ENCODE results near the gene DEFB112.
A peak's percentile ranks its signal among the peaks of the same experiment; 100 is the strongest.

Gene DEFB112, protein sequence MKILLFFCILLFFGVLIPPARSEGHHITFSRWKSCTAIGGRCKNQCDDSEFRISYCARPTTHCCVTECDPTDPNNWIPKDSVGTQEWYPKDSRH

DNA sequence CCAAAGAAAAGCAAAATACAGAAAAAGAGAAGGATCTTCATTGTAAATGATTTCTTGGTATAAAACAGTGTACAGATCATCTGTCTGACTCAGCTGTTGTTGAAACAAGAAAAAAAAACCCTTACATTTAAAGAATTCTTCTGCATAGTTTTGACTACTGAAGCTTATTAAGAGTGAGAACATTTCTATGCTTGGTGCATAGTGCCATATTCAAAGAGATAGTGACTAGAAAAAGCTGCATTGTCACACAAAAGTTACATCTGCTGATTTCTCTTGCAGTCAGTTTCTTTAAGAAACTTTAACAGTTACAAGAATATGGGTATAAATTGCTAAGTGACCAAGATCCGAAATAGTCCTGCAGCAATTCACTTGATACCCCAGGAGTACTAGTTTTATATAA, at the start of gene DEFB112:
DEFB112 (minus strand) TSS at position 101 of the 400 bp plus-strand sequence; CDS start at position 41, 60 bp downstream.
- no peak for DNase-seq

DNA sequence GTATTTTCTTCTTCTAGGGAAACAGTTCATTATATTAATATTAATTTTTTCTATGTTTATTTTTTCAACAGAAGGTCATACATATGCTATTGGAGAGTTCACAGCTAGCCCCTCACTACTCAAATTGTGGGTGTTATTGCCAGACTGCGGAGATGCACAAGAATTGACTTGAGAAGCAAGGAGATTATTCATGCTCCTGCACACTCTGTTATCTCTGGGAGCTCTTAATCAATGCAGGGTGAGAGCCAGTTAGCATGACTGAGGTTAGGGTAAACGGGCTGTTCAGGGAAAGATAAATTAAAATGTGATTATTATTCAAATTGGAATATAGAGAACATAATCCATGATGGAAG, 48.9 kb upstream of the DEFB112 start:
- DNase-seq, result no peak

DNA sequence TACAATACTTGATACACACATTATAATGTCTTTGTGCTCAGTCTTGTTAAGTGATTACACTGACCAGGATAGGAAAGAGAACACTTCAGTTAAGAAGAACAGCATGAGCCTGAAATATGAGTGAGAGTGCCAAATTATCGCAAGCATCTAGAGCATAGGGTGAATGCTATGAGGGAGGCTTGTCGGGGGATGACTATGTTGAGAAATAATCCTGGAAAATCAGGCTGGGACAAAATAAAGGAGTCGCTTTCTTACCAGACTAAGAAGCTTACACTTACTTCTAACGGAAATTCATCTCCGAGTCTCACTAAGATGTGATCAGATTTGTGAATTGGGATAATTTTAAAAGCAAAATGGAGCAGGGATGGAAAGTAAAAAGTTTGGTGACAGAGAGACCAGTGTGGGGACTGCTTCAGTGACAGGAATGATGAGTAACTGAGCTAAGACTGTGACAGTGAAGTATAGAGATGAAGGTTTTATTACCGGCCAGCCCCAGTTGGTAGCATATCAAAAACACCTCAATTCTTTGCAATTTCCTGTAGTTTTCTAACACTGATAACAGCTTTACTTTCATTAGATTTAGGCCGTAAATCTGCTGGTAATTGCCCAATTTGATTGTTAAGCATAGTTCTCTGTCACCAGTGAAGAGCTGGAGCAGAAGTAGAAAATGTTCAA, 48.4 kb upstream of the DEFB112 start:
- no peak for DNase-seq

DNA sequence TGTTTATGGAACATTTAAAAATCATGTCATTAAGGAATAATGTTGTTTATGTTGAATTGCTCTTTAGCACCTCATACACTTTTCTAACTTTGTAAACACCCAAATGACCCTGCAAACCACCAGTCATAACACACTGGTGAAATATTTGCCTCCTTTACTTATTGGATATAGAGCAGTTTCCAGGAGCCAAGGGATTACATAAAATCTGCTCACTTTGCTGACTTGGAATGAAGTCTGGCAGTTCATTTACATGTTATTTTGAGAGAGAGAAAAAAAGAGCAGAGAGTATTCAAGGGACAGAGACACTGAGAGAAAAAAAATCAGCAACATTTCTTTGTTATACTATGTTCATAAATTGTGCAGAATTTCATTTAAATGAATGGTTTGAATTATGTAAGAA, 46.6 kb upstream of the DEFB112 start:
- DNase-seq, result no peak

DNA sequence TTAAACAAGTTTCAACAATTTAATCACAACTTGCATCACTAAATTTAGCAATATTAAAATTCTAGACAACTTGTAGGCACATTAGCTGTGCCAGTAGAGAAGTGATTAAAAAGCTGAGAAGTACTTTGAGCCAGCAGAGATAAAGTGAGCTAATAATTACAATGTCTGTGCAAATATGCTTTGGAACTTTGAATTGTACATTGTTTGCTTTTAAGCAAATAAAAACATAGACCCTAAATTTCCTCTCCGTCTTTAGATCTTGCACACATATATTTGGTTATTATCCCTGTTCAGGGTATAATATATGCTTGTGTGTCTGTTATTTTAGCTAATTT, 44.2 kb upstream of the DEFB112 start:
- DNase-seq, result no peak

DNA sequence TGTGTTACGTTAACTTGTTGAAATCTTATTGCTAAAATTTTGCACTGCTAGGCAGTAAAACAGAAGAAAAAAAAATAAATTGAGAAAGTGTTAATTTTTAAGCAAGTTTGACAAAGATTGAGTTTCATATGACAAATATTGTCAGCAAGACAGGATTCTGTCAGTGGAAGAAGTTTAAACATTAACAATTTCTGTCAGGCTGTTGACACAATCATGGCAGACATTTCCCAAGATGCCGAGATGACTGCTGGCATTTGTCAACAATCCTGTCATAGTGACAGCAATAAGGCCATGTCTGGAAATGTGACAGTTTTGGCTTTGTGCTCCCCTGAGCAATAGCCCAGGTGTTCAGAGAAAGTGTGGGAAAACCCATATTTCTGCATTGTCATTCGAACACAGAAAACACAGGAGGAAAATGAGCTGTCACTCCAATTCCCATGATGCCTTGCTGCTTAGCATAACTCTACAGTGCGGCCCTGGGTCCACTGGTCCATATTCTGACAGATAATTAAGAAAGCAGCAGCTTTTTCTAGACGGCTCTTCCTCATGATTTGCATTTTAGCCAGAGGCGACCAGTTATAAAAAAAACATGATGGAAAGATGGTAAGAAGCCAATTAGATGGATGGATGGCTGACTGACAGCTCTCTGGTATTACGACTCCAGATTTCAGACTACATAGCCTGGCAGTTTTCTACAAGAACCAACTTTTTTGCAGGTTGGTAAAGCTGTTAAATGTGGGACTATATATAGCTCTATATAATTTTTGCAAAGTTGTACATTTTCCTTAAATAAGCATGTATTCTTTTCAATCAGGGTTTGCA, 43.6 kb upstream of the DEFB112 start:
- no peak for DNase-seq

DNA sequence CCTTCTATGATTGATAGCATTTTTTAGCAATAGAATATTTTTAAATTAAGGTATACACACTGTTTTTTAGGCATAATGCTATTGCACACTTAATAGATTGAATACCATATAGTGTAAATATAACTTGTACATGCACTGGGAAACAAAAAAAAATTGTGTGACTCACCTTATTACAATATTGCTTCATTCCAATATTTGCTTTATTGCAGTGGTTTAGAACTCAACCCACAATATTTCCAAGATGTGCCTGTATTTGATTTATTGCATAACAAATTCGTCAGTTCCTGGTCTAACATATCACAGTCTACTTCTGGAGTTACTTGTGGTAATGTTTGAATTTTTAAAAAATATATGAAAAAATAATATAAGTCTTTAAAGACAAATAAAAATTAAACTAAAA, 41.9 kb upstream of the DEFB112 start:
- DNase-seq, result no peak

DNA sequence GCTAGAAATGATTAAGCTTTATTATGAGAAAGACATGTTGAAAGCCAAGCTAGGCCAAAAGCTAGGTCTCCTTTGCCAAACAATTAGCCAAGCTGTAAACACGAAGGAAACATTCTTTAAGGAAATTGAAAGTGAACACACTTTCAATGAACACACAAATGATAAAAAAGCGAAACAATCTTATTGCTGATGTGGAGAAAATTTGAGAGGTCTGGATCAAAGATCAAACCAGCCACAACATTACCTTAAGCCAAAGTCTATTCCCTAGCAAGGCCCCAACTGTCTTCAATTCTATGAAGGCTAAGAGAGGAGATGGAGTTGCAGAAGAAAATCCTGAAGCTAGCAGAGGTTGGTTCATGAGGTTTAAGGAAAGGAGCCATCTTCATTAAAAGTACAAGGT, 40.2 kb upstream of the DEFB112 start:
- DNase-seq, result no peak

DNA sequence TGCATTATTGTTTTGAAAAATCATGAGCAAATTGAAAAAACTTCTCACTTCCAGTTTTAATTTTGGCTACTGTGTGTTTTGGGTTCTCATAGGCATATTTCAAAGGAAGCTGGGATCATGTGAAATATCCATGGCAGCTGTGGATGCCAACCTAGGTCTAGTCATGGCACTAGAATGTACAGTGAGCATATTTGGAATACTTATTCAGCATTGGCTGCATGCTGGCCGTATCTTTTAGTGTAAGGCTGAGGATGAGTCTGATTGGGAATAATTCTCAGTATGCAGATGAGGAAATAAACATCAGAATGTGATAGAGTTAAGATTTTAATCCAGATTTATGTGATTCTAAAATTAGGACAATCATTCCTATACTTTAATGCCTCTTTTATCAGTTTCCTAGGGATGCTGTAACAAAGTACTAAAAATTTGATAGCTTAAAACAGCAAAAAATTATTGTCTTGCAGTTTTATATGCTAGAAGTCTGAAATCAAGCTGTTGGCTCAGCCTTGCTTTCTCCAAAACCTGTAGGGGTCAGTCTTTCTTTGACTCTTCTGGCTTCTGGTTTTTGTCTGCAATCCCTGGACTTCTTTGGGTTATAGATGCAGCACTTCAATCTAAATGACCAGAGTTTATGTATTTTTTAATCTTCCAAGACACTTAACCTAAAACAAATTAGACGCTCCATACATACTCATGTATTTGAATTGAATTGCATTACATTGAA, 37.7 kb upstream of the DEFB112 start:
- DNase-seq, result no peak

DNA sequence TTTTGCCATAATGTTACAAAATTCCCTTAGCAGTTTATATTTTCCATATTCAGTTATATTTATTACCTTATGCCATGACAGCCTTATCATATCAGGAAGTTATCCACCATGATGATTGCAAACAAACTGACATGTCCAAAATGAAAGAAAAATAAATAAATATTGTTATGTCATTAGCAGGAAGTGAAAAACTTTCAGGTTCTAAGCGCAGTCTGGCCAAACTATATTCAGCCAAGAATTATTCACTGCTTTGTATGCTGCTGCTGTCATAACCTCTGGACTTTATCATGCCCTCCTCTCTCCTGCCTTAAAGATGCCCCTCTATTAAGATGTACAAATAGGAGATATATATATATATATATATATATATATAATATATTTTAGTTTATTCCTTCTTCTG, 27.7 kb upstream of the DEFB112 start:
- no peak for DNase-seq

DNA sequence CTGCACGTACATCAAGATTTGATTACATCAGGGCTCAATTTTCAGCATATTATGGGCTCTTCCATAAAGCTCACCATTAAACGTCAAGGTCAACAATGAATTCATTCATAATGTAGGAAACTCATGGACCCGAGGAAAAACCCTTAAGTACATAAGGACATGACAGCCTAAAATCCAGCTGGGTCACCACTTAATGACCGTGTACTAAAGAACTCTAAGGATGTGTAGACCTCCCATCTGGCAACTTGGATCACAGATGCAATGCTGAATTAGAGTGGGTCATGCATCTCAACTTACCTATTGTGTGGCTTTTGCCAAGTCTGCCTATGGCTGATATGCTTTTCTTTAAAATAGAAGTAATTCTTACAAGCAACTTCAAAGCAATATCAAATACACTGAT, 26.7 kb upstream of the DEFB112 start:
- no peak for DNase-seq

DNA sequence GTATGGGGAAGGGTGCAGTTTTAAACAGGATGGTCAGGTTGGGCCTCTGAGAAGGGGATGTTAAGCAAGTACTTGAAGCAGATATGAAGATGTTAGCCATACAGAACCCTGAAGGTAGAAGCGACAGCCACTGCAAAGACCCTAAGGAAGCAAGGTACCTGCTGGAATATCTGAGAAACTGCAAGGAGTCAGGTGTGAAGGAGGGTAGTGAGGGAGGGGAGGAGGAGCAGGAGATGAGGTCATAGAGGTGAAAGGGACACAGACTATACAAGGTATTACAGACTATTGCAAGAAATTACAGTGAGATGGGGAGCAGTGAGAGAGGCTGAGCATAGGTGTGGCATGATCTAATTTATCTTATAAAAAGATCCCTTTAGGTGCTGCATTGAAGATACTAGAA, 22.2 kb upstream of the DEFB112 start:
- no peak for DNase-seq

DNA sequence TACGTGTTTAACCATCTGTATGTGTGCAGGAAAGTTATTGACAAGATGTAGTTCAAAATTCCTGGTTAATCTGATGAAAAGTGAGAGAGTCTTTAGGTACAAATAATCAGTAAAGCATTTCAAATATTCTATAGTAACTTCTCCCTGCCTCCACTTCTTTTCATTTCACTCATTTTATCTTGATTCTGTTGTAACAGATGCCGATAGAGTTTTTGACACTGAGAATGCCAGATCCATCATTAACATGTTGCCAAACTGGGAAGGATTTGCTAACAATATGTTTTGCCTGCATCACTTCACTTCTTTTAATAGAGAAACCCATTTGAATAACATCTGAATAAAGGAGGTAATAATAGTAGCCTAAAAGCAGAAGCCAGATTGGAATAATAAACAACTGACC, 20.4 kb upstream of the DEFB112 start:
- no peak for DNase-seq

DNA sequence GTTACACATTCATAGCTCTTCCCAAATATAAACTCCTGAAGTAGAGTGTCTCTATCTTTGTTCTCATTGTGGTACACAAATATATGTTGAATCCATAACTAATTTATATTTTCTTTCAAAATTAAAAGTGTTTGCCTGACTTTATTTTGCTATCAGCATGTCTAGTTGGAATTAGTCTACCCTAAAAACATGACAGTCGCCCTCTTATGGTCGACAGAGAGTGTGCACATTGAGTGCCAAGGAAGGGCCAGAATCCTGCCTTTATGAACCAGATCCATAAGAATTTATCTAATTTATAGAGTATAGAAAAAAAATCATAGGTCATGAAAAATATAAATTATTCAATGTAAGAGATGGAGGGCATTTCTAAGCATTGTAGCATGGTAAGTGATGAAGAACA, 12.3 kb upstream of the DEFB112 start:
- no peak for DNase-seq

DNA sequence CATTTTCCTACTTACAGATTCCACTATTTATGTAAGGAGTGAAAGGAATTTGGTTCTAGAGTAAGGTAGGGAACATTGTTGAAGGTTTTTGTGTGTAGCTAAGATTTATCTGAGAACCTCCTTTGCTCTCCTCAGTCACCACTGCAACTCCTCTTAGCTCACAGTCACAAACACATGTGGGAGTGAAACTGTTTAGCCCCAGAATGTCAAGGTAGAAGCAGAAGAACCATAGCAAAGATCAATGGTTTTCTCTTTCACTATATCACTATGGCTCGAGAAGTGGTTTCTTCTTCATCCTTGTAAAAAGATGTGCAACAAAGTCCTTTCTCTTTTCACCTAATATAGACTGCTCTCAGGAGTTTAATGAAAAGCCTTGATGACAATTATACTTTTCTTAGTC, 6.5 kb upstream of the DEFB112 start:
- no peak for DNase-seq

DNA sequence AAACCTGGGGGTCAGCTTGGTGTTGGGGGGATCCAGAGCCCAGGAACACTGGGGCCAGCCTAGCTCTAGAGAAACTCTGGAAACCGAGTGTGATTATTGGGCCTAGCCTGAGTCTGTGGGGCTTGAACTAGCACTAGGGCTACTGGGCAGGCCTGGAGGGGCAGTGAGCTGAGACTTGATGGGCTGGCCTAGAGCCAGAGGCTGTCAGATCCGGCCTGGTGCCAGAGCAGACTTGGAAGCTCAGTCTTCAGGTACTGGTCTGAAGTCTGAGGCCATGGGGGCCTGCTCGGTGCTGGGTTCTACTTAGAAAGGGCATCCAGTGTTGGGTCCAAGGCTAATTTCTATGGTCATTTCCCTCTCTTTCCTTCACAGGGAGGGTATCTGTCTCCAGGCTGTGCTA, 2.7 kb downstream of the DEFB112 start:
- no peak for DNase-seq

DNA sequence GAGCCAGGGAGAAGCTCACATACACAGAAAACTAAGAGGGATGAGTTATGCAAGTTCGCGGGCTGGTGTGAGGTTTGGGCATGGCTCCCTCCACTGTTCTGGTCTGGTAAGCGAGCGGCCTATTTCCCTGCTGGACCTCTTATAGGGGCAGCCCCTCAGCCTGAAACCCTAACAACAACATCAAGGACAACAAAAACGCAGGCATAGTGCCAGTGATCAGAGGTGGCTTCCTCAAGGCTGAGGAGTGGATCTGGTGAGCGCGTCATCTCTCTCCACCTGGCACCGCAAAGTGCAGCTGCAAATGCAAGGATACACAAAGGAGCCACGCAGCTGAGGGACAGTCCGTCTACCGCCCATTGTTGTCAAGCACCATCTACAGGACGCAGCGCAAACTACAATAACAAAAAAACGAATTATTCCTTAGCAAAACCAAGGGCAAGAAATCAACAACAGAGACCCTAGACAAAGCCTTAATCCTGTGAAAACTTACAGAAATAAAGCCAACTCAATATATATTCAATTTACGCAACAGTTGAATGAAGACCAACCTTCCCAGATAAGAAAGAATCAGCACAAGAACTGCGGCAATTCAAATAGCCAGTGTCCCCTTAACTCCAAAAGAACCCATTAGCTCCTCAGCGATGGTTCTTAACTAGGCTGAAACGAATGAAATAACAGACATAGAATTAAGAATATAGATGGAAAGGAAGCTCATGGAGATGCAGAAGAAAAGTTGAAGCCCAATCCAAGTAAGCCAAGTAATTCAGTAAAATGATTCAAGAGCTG, 18.8 kb downstream of the DEFB112 start:
- peak; percentile 1 for DNase-seq

DNA sequence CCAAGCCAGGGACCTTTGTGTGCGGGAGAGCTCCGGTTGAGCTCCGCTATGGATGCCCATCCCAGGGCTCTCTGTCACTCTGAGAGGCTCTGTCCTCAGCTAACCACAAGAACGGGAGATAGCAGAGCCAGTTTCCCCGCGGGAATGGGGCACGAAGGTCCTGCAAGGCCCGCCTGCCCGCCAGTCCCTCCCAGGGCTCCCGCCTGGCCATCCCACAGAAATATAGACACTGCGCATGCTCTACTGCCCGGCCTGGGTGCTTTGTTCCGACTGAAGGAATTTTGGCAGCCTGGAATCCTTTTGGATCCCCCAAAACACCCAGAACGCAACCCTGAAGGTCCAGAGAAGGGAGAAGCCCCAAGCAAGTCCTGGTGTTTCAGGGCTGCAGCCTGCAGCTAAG, 19.4 kb downstream of the DEFB112 start:
- no peak for DNase-seq

DNA sequence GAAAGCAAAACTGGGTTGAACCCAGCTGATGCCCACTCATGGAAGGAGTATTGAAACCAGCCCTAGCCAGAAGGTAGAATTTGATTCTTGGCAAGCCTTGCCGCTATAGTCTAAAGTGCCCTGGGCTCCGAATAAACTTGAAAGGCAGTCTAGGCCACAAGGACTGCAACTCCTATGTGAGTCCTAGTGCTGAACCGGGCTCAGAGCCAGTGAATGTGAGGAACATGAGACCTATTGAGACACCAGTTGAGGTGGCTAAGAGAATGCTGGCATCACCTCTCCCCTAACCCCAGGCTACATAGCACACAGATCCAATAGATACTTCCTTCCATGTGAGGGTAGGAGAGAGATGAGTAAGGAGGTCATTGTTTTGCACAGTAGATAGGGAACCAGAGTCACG, 24.5 kb downstream of the DEFB112 start:
- no peak for DNase-seq

DNA sequence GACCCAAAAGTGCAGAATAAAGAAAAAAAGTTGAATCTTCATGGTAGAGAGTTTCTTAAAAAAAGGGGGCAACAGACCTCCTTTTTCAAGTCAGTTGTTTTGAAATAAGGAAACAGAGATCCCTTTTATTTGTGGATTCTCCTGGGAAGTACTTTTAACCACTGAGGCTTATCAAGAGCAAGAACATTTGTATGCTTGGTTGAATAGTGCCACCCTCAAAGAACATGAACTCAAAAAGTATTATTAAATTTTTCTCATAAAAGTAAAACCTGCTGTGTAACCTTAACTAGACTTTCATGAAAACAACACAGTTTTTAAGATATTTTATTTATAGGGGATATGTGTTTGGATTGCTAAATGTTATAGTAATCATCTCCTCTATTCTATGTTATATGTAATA, 27.8 kb downstream of the DEFB112 start, which contains the start of gene DEFB110:
DEFB110 (minus strand) TSS at position 101 of the 400 bp plus-strand sequence; CDS start at position 42, 59 bp downstream.
- DNase-seq, result no peak

DNA sequence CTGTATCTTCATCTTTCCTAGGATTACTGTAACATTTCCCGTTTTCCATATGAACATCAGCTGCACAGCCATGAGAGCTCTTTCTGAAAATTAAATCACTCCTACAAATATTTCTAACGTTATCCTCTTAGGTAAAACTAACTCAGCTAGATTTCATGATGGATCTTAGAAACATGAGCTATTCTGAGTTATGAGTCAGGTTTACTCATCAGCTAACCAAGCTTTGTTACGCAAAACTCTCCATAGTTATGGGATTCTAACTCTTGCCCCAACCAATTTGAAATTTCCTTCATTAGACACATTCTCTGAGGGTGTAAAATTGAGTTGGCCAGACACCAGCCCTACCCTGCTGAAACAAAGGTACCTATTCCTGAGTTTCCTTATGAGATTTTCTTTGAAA, 41.9 kb downstream of the DEFB112 start:
- DNase-seq, result no peak

DNA sequence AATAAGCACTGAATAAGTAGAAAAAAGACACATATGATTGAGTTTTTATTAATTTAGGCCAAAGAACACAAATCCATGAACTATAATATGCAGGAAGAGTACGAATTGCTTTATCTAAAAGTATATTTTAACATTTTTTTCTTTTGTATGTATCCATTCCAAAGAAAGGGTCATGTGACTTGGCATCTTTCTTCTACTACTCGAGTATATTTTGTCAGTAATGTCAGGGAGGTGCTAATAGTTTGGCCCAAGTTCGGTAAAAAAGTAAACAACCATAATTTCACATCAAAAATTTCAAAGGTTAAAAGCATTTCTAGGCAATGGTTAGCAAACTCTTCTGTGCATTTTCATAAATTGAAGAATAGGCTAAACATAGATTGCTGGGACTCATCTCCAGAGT, 46.6 kb downstream of the DEFB112 start:
- no peak for DNase-seq

DNA sequence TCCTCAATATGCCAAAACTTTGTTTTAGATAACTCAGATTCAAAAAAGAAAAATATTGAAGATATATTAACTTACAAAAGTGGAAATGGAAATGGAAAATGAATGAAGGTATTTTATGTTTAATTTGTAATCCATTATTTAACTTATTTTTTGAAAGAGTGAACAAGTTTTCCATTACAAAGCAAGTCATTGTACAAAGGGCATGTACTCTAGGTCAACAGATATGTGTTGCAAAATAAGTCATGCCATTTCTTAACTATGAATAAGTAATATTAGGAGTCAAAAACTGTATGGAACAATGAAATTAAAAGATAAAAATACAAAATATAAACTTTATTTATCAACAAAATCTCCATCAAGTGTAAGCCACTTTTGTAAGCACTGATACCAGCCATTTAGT, 54.5 kb downstream of the DEFB112 start:
- DNase-seq, result no peak
